ENCODE data around the gene ALK.
A peak's percentile ranks its signal among the peaks of the same experiment; 100 is the strongest.

ALK gene

GRCh38 chr2:29147963-29148362, 773.4 kb downstream of the ALK start:
- no peak for TF ChIP-seq CTCF (IDR thresholded peaks at IDR 0.05; ENCODE audit: insufficient read depth, missing control alignments)
- FAIRE-seq (peak; percentile 29), DNase-seq (ENCODE audit: insufficient read length, low spot score) (no peak)

GRCh38 chr2:29146197-29146596, 775.2 kb downstream of the ALK start:
- FAIRE-seq: peak; percentile 16
- no peak for TF ChIP-seq CTCF (IDR thresholded peaks at IDR 0.05; ENCODE audit: insufficient read depth, missing control alignments)
- no peak for DNase-seq (ENCODE audit: insufficient read length, low spot score)

- no peak for DNase-seq (ENCODE audit: insufficient read length, low spot score)
- no peak for TF ChIP-seq CTCF (IDR thresholded peaks at IDR 0.05; ENCODE audit: insufficient read depth, missing control alignments)
- FAIRE-seq: no peak
Measured at GRCh38 chr2:29143657-29144056, 777.7 kb downstream of the ALK start.

All from D721Med (cell line).